ENCODE results near the gene PLAAT4. TPM values are rescaled to one million over a fixed set of nuclear protein-coding genes. Genes with fewer than 3 reads are reported as not detected.

PLAAT4 gene
- total and polyA plus RNA-seq, 2 of the 8 experiments (the other 6 are each of a cell fraction or from before 2014, with no cell fraction given): 2.8 to 4.1 TPM

GRCh38 chr11:63491240-63491587 lies 45.4 kb upstream of the PLAAT4 start:
- H3K23me2 ChIP-seq (ENCODE audit: low read depth, low read length): peaks cover 7% of the 10 kb centered on the region; the same call in 1 of the 2 replicates
- no peak overlapping the region for H2AK5ac ChIP-seq (ENCODE audit: low read depth, low read length)
- H3K36me3 ChIP-seq (ENCODE audit: control insufficient read depth in 2 of 4, insufficient read depth in 4 of 4, low read length in 3 of 4): peaks cover 0 to 5% (median 0%) of the 10 kb centered on the region in 4 experiments; a peak in 2 of 8 replicates
- H4K5ac ChIP-seq (ENCODE audit: insufficient read length, low read depth, low read length): peak overlapping the region; percentile 67
- CTCF ChIA-PET (ENCODE audit: partially characterized antibody): interaction anchor here (1.5 to 5.4 kb wide), 3 partner anchors 12 to 57 kb away, joined by 4 to 63 read pairs (median 54); partner anchors contain the start of gene LGALS12
- H3K14ac ChIP-seq (ENCODE audit: insufficient read length): no peak overlapping the region
- H2BK5ac ChIP-seq (ENCODE audit: low read depth, low read length): peak overlapping the region; percentile 29; the same call in 1 of the 2 replicates
- peak overlapping the region; percentile 61; the same call in 1 of the 2 replicates for H2BK12ac ChIP-seq (ENCODE audit: low read depth, low read length)
- peak overlapping the region; percentile 62 to 74 for H3K4me2 ChIP-seq (ENCODE audit: insufficient read depth in 1 of 2, low read depth in 2 of 2, low read length in 2 of 2)
- no peak overlapping the region for H3K23ac ChIP-seq (ENCODE audit: insufficient read length)
- no peak overlapping the region for H2BK20ac ChIP-seq (ENCODE audit: low read length)
- no peak for DNase-seq (ENCODE audit: low read depth in 1 of 2, low spot score in 2 of 2)
- H3K18ac ChIP-seq (ENCODE audit: extremely low read depth, low read length): peak overlapping the region; percentile 96
- no peaks in the 10 kb centered on the region; a peak in 1 of 7 replicates for H3K27me3 ChIP-seq (replicated peaks in 1 of 4; ENCODE audit: control insufficient read depth in 3 of 4, extremely low read depth in 1 of 4, insufficient read depth in 3 of 4, low read length in 3 of 4)
- no peak overlapping the region for H2BK120ac ChIP-seq (replicated peaks; ENCODE audit: low read depth, low read length)
- peak overlapping the region; percentile 8 for H4K91ac ChIP-seq (replicated peaks; ENCODE audit: insufficient read length, low read length)
- 0 out of 2 replicates have a peak overlapping the region, but pooled peaks have one; percentile 23 for H3K27ac ChIP-seq (ENCODE audit: low read depth, low read length)
- no peaks in the 10 kb centered on the region for H3K79me1 ChIP-seq (ENCODE audit: low read depth, low read length)
- 3% methylated on average over 13 of the region's 13 CpGs; no CpG with 5 or more reads in 1 of the 2 experiments for WGBS, 2 experiments (ENCODE audit: extremely low coverage in 1 of 2, insufficient coverage in 1 of 2, insufficient read length in 1 of 2, insufficient replicate concordance in 2 of 2, low coverage in 1 of 2, low lambda C conversion rate in 2 of 2, missing lambda C conversion rate in 1 of 2)
- H3K56ac ChIP-seq (replicated peaks; ENCODE audit: insufficient read length, low read depth, low read length): peak overlapping the region; percentile 47
- peaks cover 3 to 9% of the 10 kb centered on the region in 2 experiments; a peak in 2 of 4 replicates for H3K9me3 ChIP-seq (ENCODE audit: insufficient read depth in 2 of 2, low read depth in 1 of 2, low read length in 1 of 2)
- POLR2A ChIA-PET (ENCODE audit: partially characterized antibody): interaction anchor here (0.6 to 2.8 kb wide), 7 partner anchors 8 to 118 kb away, joined by 3 to 10 read pairs (median 3); no protein-coding TSS in a partner anchor
- H4K8ac ChIP-seq (ENCODE audit: extremely low read depth, insufficient read depth, low read length): peak overlapping the region; percentile 93
- H3K9ac ChIP-seq (replicated peaks in 1 of 4; ENCODE audit: extremely low read depth in 1 of 4, low read depth in 3 of 4, low read length in 3 of 4): peak overlapping the region; percentile 36 to 70 (median 54); a peak in 6 of 7 replicates
- H3K4me3 ChIP-seq (ENCODE audit: extremely low read depth in 1 of 4, insufficient read depth in 2 of 4, low read depth in 3 of 4, low read length in 4 of 4): peak overlapping the region; percentile 53 to 69 (median 61)
- no peaks in the 10 kb centered on the region for H4K20me1 ChIP-seq (replicated peaks in 1 of 2; ENCODE audit: control insufficient read depth in 1 of 2, insufficient read depth in 2 of 2, low read length in 2 of 2)
- no peak overlapping the region for H3K4ac ChIP-seq (replicated peaks; ENCODE audit: insufficient read length, low read depth, low read length)
- TF ChIP-seq YY1 (IDR thresholded peaks at IDR 0.05; ENCODE audit: low read depth, low read length) (no peak), RBBP5 (IDR thresholded peaks at IDR 0.05; ENCODE audit: borderline replicate concordance, low read depth, low read length) (peak; percentile 10; the same call in 1 of the 2 replicates), ASH2L (IDR thresholded peaks at IDR 0.05; ENCODE audit: low read length) (peak; percentile 7), RAD21 (IDR thresholded peaks at IDR 0.05 in 1 of 2, conservative IDR thresholded peaks at IDR 0.05 in 1 of 2; ENCODE audit: low read depth in 2 of 2, low read length in 2 of 2) (no peak), TEAD4 (IDR thresholded peaks at IDR 0.05; ENCODE audit: low read depth, low read length) (no peak), TAF7 (optimal IDR thresholded peaks at IDR 0.05; ENCODE audit: borderline replicate concordance, low read depth, low read length) (peak; percentile 71)
- no peak for FAIRE-seq
- H2BK15ac ChIP-seq (ENCODE audit: low read length): no peak overlapping the region
- no peaks in the 10 kb centered on the region for H3K79me2 ChIP-seq (ENCODE audit: control insufficient read depth in 1 of 2, insufficient read depth in 2 of 2, low read length in 2 of 2)
- peaks cover 6 to 10% (median 9%) of the 10 kb centered on the region in 4 experiments; a peak in 5 of 7 replicates for H3K4me1 ChIP-seq (replicated peaks in 1 of 4; ENCODE audit: control insufficient read depth in 3 of 4, insufficient read depth in 4 of 4, low read length in 3 of 4)
- no peak overlapping the region for H2AFZ ChIP-seq (ENCODE audit: low read length)

Measured in H1 (cell line).